Measurements from ENCODE around the gene MAN2B2.

DNA sequence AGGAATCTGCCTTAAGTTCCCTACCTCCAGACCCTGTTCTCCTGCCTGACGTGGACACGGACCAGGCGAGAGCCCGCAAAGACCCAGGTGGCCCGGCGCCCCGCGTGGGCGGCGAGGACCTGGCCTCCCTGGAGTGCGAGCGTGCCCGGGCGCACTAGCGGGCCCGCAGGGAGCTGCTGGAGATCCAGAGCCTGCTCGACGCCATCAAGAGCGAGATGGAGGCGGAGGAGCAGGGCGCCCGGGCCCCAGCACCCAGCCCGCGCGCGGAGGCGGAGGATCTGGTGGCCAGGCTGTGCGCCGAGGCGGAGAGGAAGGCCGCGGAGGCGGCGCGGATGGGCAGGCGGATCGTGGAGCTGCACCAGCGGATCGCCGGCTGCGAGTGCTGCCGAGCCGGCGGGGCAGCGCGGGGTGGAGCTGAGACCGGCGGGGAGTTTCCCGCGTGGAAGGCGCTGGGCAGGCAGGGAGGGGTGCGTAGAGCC, 83.6 kb downstream of the MAN2B2 start:
- TF ChIP-seq POLR2AphosphoS5 (IDR thresholded peaks at IDR 0.05), result no peak
- TF ChIP-seq, protein P1, sequence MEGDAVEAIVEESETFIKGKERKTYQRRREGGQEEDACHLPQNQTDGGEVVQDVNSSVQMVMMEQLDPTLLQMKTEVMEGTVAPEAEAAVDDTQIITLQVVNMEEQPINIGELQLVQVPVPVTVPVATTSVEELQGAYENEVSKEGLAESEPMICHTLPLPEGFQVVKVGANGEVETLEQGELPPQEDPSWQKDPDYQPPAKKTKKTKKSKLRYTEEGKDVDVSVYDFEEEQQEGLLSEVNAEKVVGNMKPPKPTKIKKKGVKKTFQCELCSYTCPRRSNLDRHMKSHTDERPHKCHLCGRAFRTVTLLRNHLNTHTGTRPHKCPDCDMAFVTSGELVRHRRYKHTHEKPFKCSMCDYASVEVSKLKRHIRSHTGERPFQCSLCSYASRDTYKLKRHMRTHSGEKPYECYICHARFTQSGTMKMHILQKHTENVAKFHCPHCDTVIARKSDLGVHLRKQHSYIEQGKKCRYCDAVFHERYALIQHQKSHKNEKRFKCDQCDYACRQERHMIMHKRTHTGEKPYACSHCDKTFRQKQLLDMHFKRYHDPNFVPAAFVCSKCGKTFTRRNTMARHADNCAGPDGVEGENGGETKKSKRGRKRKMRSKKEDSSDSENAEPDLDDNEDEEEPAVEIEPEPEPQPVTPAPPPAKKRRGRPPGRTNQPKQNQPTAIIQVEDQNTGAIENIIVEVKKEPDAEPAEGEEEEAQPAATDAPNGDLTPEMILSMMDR (IDR thresholded peaks at IDR 0.05), result no peak
- no peak for TF ChIP-seq POLR2A (IDR thresholded peaks at IDR 0.05)
- TF ChIP-seq EP300 (IDR thresholded peaks at IDR 0.05), result no peak

All from sigmoid colon (tissue), 4 donors.